Stimulated activated memory B cell treated with anti-CD40 and anti-IgM and Interleukin-4, amounts not matched to agents 10 μg/mL and 1 μg/mL and 100 μg/mL, for 72 hours (primary cell): ENCODE measurements around the gene TYW5.
A peak's percentile ranks its signal among the peaks of the same experiment; 100 is the strongest.
"Not testable (repeated sequence)": the region's sequence is repeated elsewhere in the genome, so short reads cannot be mapped to it uniquely, and the experiment has no call there.

Experiments used
- ATAC-seq: fragments of 150-1000 bp; cut with Tn5 transposase; 2 replicates; pipeline ENCODE4 v1.10.0; 2021
- H3K27ac Mint-ChIP-seq: one replicate; pipeline ENCODE4 v1.8.0; 2022; ENCODE audit warnings: mild to moderate bottlenecking, mixed read lengths
- H3K27me3 Mint-ChIP-seq: one replicate; pipeline ENCODE4 v1.8.0; 2022; ENCODE audit warnings: mixed read lengths
- H3K36me3 Mint-ChIP-seq: one replicate; pipeline ENCODE4 v1.8.0; 2022; ENCODE audit warnings: mixed read lengths
- H3K4me1 Mint-ChIP-seq: one replicate; pipeline ENCODE4 v1.8.0; 2022; ENCODE audit warnings: mixed read lengths
- H3K4me3 Mint-ChIP-seq: one replicate; pipeline ENCODE4 v1.8.0; 2022; ENCODE audit warnings: mild to moderate bottlenecking, moderate library complexity, mixed read lengths
- H3K9me3 Mint-ChIP-seq: one replicate; pipeline ENCODE4 v1.8.0; 2022; ENCODE audit warnings: mixed read lengths

The TYW5 gene

DNA sequence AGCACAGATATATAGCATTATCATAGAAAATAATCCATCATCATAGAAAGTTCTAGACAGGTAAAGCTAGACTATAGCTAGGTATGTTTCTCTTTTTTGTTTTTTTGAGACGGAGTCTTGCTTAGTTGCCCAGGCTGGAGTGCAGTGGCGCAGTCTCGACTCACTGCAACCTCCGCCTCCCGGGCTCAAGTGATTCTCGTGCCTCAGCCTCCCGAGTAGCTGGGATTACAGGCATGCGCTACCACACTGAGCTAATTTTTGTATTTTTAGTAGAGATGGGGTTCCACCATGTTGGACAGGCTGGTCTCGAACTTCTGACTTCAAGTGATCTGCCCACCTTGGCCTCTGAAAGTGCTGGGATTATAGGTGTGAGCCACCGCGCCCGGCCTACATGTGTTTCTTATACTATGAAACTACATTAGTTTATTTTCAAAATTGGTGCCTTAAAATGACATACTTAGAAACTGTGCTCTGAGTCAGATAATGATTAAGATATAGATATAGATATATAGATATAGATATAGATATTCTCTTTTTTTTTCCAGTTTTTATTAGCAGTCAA lies 42.7 kb downstream of the TYW5 start:
- H3K9me3 Mint-ChIP-seq, H3K27ac Mint-ChIP-seq, H3K27me3 Mint-ChIP-seq, ATAC-seq: not testable (repeated sequence)
- peaks cover 27% of the 10 kb centered on the region for H3K4me1 Mint-ChIP-seq
- H3K4me3 Mint-ChIP-seq = peak overlapping the region; percentile 49
- peaks cover 32% of the 10 kb centered on the region for H3K36me3 Mint-ChIP-seq

DNA sequence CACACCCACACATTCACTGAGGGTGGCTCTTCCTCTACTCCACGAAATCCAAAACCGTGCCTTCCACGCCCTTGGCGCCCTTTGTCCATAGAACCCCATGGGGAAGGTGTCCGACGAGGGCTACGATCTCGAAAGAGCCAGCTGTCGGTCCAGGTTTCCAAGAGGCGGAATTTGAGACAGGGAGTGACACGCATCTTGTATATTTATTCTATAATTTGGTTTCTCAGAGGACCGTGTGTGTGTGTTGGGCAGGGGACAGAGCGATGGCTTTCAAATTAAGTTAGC lies 43.5 kb downstream of the TYW5 start:
- no peak for ATAC-seq
- no peaks in the 10 kb centered on the region for H3K9me3 Mint-ChIP-seq
- H3K4me3 Mint-ChIP-seq = peak overlapping the region; percentile 95
- peak overlapping the region; percentile 90 for H3K27ac Mint-ChIP-seq
- peaks cover 31% of the 10 kb centered on the region for H3K4me1 Mint-ChIP-seq
- H3K27me3 Mint-ChIP-seq = no peaks in the 10 kb centered on the region
- peaks cover 28% of the 10 kb centered on the region for H3K36me3 Mint-ChIP-seq

DNA sequence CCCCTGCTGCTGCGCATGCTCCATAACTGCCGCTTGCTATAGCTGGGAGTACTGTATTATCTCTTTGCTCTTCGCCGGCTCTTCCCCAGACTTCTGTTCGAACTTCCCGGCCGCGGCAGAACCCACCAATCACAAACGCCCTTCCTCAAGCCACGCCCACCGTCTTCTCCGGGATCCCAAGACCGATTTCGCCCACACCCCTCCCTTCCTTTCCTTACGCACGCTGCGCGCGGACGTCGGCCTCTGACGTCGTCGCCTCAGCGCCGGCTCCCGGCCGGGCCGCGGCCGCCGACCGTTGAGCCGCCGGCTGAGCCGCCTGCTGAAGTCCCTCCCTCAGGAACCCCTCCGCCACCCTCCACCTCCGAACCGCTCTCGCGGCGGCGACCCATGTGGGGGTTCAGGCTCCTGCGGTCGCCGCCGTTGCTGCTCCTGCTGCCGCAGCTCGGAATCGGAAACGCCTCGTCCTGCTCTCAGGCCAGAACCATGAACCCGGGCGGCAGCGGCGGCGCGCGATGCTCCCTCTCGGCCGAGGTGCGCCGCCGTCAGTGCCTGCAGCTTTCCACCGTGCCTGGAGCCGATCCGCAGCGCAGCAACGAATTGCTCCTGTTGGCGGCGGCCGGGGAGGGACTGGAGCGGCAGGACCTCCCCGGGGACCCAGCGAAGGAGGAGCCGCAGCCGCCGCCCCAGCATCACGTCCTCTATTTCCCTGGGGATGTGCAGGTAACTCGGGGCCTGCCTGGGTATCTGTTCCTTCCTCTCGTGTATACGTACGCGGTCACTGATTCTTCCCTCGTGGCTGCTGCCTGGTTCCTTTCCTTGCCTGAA lies 44.0 kb downstream of the TYW5 start, which contains the start of gene C2orf69:
Gene C2orf69, plus strand, starts transcription at position 242 of the 825 bp plus-strand sequence. Its CDS starts 146 bp downstream, at position 388.
- H3K9me3 Mint-ChIP-seq = no peaks in the 10 kb centered on the region
- peak within 1 kb of the TSS; percentile 95 for H3K4me3 Mint-ChIP-seq
- peak; percentile 98 for ATAC-seq
- peak within 1 kb of the TSS; percentile 90 for H3K27ac Mint-ChIP-seq
- H3K4me1 Mint-ChIP-seq = peaks cover 33% of the 10 kb centered on the region
- H3K27me3 Mint-ChIP-seq = no peaks in the 10 kb centered on the region
- peaks cover 25% of the 10 kb centered on the region for H3K36me3 Mint-ChIP-seq

DNA sequence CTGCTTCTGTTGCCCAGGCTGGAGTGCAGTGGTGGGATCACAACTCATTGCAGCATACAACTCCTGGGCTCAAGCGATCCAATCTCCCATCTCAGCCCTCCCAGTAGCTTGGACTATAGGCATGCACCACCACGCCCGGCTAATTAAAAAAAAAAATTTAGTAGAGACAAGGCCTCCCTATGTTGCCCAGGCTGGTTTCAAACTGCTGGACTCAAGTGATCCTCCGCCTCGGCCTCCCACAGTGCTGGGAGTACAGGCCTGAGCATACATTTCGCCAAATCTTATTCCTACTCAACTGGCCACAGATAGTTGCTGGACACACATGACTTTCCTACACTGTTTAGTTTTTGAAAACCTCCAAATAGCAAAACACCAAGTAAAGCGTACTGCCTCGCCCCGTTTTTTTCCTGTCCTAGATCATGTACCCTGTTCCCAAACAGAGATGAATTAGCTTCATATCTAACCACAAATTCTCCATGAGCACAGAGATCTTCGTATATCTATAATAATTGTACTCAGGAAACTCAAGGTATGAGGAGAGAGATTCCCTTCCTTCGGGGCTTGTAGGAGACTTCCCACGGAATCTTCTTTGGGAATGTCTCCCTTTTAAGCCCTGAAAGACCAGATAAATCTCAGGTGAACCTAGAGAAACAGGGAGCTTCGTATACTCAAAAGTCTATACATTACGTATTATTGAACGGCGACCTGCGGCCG lies 44.8 kb downstream of the TYW5 start:
- ATAC-seq = no peak
- peaks cover 18% of the 10 kb centered on the region for H3K36me3 Mint-ChIP-seq
- peak overlapping the region; percentile 90 for H3K27ac Mint-ChIP-seq
- peaks cover 33% of the 10 kb centered on the region for H3K4me1 Mint-ChIP-seq
- H3K9me3 Mint-ChIP-seq = no peaks in the 10 kb centered on the region
- H3K27me3 Mint-ChIP-seq = no peaks in the 10 kb centered on the region
- peak overlapping the region; percentile 95 for H3K4me3 Mint-ChIP-seq

DNA sequence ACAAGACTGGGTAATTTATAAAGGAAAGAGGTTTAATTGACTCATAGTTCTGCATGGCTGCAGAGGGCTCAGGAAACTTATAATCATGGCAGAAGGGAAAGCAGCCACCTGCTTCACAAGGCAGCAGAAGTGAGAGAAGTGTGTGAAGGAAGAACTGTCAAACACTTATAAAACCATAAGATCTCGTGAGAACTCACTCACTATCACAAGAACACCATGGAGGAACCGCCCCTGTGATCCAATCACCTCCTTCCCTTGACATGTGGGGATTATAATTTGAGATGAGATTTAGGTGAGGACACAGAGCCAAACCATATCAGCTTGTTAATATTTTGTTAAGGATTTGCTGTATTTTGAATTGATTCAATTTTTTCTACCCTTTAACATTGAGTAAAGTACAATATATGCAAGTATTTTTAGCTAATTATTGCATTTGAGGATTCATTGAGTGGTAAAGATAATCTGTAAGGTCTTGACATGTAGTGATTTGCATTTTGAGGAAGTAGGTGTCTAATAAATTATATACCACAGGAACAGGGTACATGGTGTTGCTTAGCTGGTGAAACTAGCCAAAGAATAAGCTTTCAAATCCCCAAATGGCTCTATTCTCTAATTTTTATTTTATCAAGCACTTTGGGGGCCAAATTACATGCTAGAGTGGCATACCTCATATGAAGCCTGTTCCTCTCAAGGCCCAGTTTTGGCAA lies 48.1 kb downstream of the TYW5 start:
- Mint-ChIP-seq H3K4me1 (peaks cover 18% of the 10 kb centered on the region), H3K27me3 (no peaks in the 10 kb centered on the region), H3K4me3 (no peak overlapping the region), H3K27ac (no peak overlapping the region), H3K36me3 (peaks cover 7% of the 10 kb centered on the region), H3K9me3 (no peaks in the 10 kb centered on the region)
- no peak for ATAC-seq

DNA sequence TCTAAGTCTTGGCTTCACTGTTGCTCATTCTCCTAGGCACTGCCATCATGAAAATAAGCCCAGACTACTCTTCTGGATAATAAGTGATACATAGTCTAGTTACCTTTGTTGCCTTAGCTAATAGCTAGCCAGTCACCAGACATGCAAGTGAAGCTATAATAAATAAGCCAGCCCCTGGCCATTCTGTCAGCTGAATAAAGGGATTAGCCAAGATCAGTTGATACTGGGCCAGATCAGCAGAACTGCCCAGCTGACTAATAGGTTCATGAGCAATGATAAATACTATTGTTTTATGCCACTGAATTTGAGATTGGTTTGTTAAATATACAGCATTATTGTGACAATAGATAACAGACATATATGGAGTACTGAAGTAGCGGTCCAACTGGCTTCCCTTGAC lies 52.2 kb downstream of the TYW5 start:
- Mint-ChIP-seq H3K4me1 (peaks cover 7% of the 10 kb centered on the region), H3K4me3 (no peak overlapping the region), H3K9me3 (no peaks in the 10 kb centered on the region), H3K27ac (no peak overlapping the region), H3K36me3 (peaks cover 7% of the 10 kb centered on the region), H3K27me3 (no peaks in the 10 kb centered on the region)
- no peak for ATAC-seq

DNA sequence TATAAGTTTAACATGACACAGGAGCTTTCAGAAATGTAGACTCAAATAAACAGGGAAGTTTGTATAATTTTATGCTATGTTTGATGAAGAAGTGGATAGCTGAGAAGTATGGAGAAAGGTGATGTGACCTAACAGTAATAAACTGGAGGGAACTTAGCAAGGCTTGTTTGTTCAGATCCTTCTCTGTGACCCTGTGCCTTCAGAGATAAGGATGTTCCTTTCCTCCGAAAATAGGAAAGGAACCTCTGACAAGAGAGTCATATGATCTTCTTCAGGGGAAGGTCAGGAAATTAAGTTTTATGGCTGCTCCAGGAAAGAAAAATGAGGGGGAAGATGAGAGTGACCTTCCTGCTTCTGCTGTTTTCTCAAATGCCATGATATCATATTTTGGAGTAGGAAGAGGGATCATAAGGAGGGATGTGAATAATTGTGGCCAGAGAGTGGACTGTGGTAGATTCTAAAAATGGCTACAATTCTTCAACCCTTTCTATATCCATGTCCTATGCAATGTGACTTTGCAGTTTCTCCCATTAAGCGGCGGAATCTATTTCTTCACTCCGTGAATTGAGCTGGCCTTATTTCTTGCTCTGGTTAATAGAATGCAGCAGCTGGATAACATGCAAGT lies 52.7 kb downstream of the TYW5 start:
- Mint-ChIP-seq H3K36me3 (peaks cover 7% of the 10 kb centered on the region), H3K4me1 (peaks cover 7% of the 10 kb centered on the region), H3K4me3 (no peak overlapping the region), H3K27ac (no peak overlapping the region), H3K27me3 (no peaks in the 10 kb centered on the region), H3K9me3 (no peaks in the 10 kb centered on the region)
- ATAC-seq = no peak

DNA sequence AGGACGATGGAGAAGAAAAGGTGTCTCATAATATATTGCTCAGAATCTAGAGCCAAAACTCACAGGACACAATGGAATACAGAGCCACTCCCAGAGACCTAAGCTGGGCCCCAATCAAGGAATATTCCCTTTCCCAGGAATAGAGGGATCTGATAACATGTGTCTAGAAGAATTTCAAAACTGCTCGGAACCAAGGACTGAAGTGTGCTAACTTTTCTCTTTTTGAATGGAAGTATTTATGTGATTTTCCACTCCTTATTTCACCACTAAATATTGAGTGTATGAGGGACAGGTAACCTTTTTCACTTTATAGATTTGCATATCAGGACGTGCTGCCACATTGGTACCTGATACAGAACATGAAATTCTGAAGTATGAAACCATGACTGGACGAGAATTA lies 53.3 kb downstream of the TYW5 start:
- H3K4me3 Mint-ChIP-seq = no peak overlapping the region
- no peaks in the 10 kb centered on the region for H3K9me3 Mint-ChIP-seq
- peaks cover 4% of the 10 kb centered on the region for H3K36me3 Mint-ChIP-seq
- H3K27ac Mint-ChIP-seq = no peak overlapping the region
- ATAC-seq = no peak
- H3K4me1 Mint-ChIP-seq = peaks cover 4% of the 10 kb centered on the region
- H3K27me3 Mint-ChIP-seq = no peaks in the 10 kb centered on the region

DNA sequence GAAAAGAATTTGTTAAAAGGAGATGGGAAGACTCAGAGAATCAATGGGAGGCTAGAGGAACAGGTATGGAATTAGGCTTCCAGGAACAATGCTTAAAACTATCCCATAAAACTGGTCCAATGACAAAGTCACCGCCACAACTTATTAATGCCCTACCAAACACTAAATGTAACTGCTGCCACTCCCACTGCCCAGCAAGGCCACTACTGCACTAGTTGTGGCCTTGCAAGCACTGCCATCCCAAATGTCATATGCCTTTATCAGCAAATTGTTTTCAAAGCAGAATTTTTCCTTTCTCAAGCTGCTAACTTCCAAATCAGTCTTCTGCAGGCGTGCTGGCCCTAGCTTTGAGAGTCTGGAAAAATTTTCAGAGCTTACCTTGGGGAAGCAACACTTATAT lies 58.7 kb downstream of the TYW5 start:
- ATAC-seq = no peak
- H3K4me1 Mint-ChIP-seq = no peaks in the 10 kb centered on the region
- H3K9me3 Mint-ChIP-seq = peaks cover 3% of the 10 kb centered on the region
- H3K36me3 Mint-ChIP-seq = peaks cover 4% of the 10 kb centered on the region
- no peaks in the 10 kb centered on the region for H3K27me3 Mint-ChIP-seq
- H3K4me3 Mint-ChIP-seq = no peak overlapping the region
- H3K27ac Mint-ChIP-seq = no peak overlapping the region

DNA sequence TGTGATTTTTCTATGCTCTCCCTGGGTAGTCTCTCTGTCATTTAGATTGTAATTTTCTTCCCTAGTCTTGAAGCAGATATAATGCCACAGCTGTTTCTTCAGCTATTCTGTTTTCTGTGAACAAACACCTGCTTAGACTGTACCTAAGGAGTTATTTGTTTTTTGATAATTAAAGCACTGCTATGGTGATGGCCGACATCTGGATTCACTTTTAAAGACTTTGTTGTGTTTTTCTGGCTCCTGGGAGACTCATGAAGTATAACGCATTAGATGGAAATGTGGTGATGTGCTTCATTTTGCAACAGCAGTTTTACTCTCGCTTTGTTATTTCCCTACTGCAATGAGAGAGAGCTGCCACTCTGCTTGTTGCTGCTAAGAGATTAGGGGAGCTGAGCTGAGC lies 59.9 kb downstream of the TYW5 start:
- no peak overlapping the region for H3K4me3 Mint-ChIP-seq
- ATAC-seq = no peak
- no peak overlapping the region for H3K27ac Mint-ChIP-seq
- peaks cover 3% of the 10 kb centered on the region for H3K9me3 Mint-ChIP-seq
- peaks cover 4% of the 10 kb centered on the region for H3K36me3 Mint-ChIP-seq
- H3K4me1 Mint-ChIP-seq = no peaks in the 10 kb centered on the region
- no peaks in the 10 kb centered on the region for H3K27me3 Mint-ChIP-seq

DNA sequence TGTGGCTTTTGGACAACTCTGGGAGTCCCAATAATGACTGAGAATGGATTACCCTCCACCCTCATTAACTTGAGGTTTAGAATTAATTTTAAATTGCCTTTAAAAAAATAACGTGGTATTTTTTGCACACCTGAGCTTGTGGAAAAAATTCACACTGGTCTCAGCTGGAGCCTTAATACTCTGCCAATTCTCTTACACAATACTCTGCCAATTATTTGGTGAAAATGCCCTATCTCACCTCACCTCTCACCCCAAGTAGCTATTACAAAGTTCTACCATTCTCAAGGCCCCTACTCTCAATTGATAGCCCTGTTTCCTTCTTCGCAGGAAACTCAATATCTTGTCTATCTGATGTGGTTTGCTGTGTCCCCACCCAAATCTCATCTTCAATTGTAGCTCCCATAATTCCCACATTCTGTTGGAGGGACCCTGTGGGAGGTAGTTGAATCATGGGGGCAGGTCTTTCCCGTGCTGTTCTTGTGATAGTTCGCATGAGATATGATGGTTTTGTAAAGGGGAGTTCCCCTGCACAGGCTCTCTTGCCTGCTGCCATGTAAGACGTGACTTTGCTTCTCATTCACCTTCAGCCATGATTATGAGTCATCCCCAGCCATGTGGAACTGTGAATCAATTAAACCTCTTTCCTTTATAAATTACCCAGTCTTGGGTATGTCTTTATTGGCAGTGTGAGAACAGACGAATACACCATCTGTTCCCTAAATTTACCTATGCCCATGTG lies 71.6 kb downstream of the TYW5 start:
- ATAC-seq = no peak
- Mint-ChIP-seq H3K36me3 (peaks cover 26% of the 10 kb centered on the region), H3K27me3 (no peaks in the 10 kb centered on the region), H3K4me1 (no peaks in the 10 kb centered on the region), H3K27ac (no peak overlapping the region), H3K4me3 (no peak overlapping the region), H3K9me3 (peaks cover 9% of the 10 kb centered on the region)

DNA sequence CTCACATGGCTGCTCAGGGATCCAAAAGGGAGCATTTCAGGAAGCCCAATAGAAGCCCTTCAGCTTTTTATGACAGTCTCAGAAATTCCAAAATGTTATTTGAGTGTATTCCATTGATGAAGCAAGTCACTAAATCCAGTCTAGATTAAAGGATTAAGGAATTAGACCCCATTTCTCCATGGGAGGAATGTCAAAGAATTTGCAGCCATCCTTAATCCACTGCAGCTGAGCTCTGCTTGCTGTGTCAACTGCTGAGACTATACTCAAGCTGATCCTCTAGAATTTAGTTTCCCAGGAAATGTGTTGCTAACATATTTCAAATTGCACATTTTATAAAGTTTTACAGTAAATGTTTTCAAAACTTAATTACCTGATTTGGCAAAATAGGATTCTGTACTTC lies 72.6 kb downstream of the TYW5 start:
- Mint-ChIP-seq H3K36me3 (peaks cover 34% of the 10 kb centered on the region), H3K4me3 (no peak overlapping the region), H3K4me1 (no peaks in the 10 kb centered on the region), H3K27me3 (no peaks in the 10 kb centered on the region), H3K27ac (no peak overlapping the region), H3K9me3 (peaks cover 9% of the 10 kb centered on the region)
- ATAC-seq = no peak
